GM19395 (cell line): Measurements from ENCODE around the gene NUTF2.
"Not testable (repeated sequence)": the region's sequence is repeated elsewhere in the genome, so short reads cannot be mapped to it uniquely, and the experiment has no call there.

Experiments
- ATAC-seq: cut with Tn5 transposase; IDR thresholded peaks from one replicate; pipeline ENCODE4 v1.9.1; 2021; ENCODE audit warnings: mild to moderate bottlenecking, moderate library complexity; ENCODE audit not compliant: unreplicated experiment

The NUTF2 gene

GRCh38 chr16:67837190-67837589 is 9.5 kb upstream of the NUTF2 start:
- not testable (repeated sequence) for ATAC-seq

- ATAC-seq: no peak
Measured at GRCh38 chr16:67837811-67838210, 8.9 kb upstream of the NUTF2 start.

GRCh38 chr16:67841198-67841815 is 5.4 kb upstream of the NUTF2 start:
- ATAC-seq: no peak

- ATAC-seq: peak; percentile 53
Measured at GRCh38 chr16:67841816-67842508, 4.8 kb upstream of the NUTF2 start, which contains the start of gene THAP11. Gene THAP11, plus strand, starts transcription at chr16:67842320. Its CDS starts 235 bp downstream, at chr16:67842555.

GRCh38 chr16:67842509-67843342 is 4.0 kb upstream of the NUTF2 start:
- ATAC-seq: peak; percentile 9

- ATAC-seq: no peak
Measured at GRCh38 chr16:67843343-67843765, 3.4 kb upstream of the NUTF2 start.

- ATAC-seq: no peak
Measured at GRCh38 chr16:67844497-67844896, 2.2 kb upstream of the NUTF2 start.

- ATAC-seq: no peak
Measured at GRCh38 chr16:67845291-67846062, 1.3 kb upstream of the NUTF2 start.

GRCh38 chr16:67846063-67846319 is 742 bp upstream of the NUTF2 start:
- no peak for ATAC-seq

- peak; percentile 32 for ATAC-seq
Measured at GRCh38 chr16:67847064-67847861, 530 bp downstream of the NUTF2 start, which contains the start of gene CENPT. Gene CENPT, minus strand, starts transcription at chr16:67847693. Its CDS starts 13,834 bp downstream, at chr16:67833859.

GRCh38 chr16:67848118-67848517 is 1.4 kb downstream of the NUTF2 start:
- no peak for ATAC-seq

- ATAC-seq: no peak
Measured at GRCh38 chr16:67853670-67854069, 6.9 kb downstream of the NUTF2 start.

- no peak for ATAC-seq
Measured at GRCh38 chr16:67855789-67856188, 9.1 kb downstream of the NUTF2 start.

GRCh38 chr16:67856927-67857546 is 10.3 kb downstream of the NUTF2 start:
- ATAC-seq: no peak

GRCh38 chr16:67857547-67858233 is 11.0 kb downstream of the NUTF2 start:
- no peak for ATAC-seq

- ATAC-seq: no peak
Measured at GRCh38 chr16:67858500-67858899, 11.8 kb downstream of the NUTF2 start.

- ATAC-seq: no peak
Measured at GRCh38 chr16:67860589-67861398, 14.1 kb downstream of the NUTF2 start.

GRCh38 chr16:67861877-67862276 is 15.1 kb downstream of the NUTF2 start:
- ATAC-seq: no peak
